ENCODE data around the gene SMCO2.

The SMCO2 gene

DNA sequence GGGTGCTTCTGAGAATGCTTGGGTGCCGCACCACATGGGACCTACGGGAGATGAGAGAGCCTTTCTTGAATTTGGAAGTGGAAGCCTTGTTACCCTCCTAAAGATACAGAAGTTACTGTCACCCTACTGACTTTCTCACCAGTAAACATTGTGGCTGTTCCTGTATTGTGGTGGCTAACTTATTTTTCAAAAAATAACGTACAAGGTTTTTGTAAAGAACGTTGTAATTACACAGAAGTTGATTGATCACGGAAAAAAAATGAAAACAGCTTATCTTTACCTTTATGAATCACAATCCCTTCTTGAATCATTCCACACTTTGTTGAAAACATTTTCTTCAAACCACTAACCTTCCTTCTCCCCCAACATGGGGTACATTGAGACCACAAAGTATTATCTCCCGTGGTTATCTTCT, 55.5 kb downstream of the SMCO2 start:
- TF ChIP-seq EZH2phosphoT487 (conservative IDR thresholded peaks at IDR 0.05; ENCODE audit: low read length) = no peak
- no peak for TF ChIP-seq CTCF (IDR thresholded peaks at IDR 0.05; ENCODE audit: insufficient read depth, low read length, poor library complexity, severe bottlenecking)
- H3K9me2 ChIP-seq (replicated peaks; ENCODE audit: insufficient read depth, low read length) = no peaks in the 10 kb centered on the region
- H3K79me2 ChIP-seq (ENCODE audit: insufficient read depth, low read length) = no peaks in the 10 kb centered on the region
- H3K27me3 ChIP-seq (ENCODE audit: low read length) = no peaks in the 10 kb centered on the region
- H3K9me3 ChIP-seq (ENCODE audit: insufficient read depth, low read length) = no peaks in the 10 kb centered on the region
- no peaks in the 10 kb centered on the region for H4K20me1 ChIP-seq (ENCODE audit: low read depth, low read length)
- no peaks in the 10 kb centered on the region for H3F3A ChIP-seq (ENCODE audit: insufficient read depth)
- H3K4me2 ChIP-seq (ENCODE audit: low read depth, low read length, poor library complexity, severe bottlenecking) = no peak overlapping the region
- H3K9ac ChIP-seq (ENCODE audit: low read length) = no peak overlapping the region
- H2AFZ ChIP-seq (ENCODE audit: low read depth, low read length, severe bottlenecking) = no peak overlapping the region
- H3K36me3 ChIP-seq (ENCODE audit: low read length) = no peaks in the 10 kb centered on the region
- H3K4me3 ChIP-seq (ENCODE audit: insufficient read depth, low read length, poor library complexity, severe bottlenecking) = no peak overlapping the region
- H3K27ac ChIP-seq (ENCODE audit: low read depth, low read length) = no peak overlapping the region

- H2AFZ ChIP-seq (ENCODE audit: low read depth, low read length, severe bottlenecking) = no peak overlapping the region
- H3K36me3 ChIP-seq (ENCODE audit: low read length) = no peaks in the 10 kb centered on the region
- H4K20me1 ChIP-seq (ENCODE audit: low read depth, low read length) = no peaks in the 10 kb centered on the region
- no peaks in the 10 kb centered on the region for H3F3A ChIP-seq (ENCODE audit: insufficient read depth)
- no peaks in the 10 kb centered on the region for H3K79me2 ChIP-seq (ENCODE audit: insufficient read depth, low read length)
- no peaks in the 10 kb centered on the region for H3K9me3 ChIP-seq (ENCODE audit: insufficient read depth, low read length)
- no peak overlapping the region for H3K27ac ChIP-seq (ENCODE audit: low read depth, low read length)
- H3K4me3 ChIP-seq (ENCODE audit: insufficient read depth, low read length, poor library complexity, severe bottlenecking) = no peak overlapping the region
- TF ChIP-seq EZH2phosphoT487 (conservative IDR thresholded peaks at IDR 0.05; ENCODE audit: low read length) (no peak), CTCF (IDR thresholded peaks at IDR 0.05; ENCODE audit: insufficient read depth, low read length, poor library complexity, severe bottlenecking) (no peak)
- H3K4me2 ChIP-seq (ENCODE audit: low read depth, low read length, poor library complexity, severe bottlenecking) = no peak overlapping the region
- H3K9ac ChIP-seq (ENCODE audit: low read length) = no peak overlapping the region
- no peaks in the 10 kb centered on the region for H3K9me2 ChIP-seq (replicated peaks; ENCODE audit: insufficient read depth, low read length)
- no peaks in the 10 kb centered on the region for H3K27me3 ChIP-seq (ENCODE audit: low read length)
Observed at GRCh38 chr12:27504507-27504906, 58.0 kb downstream of the SMCO2 start.

- Histone ChIP-seq H3K4me2 (ENCODE audit: low read depth, low read length, poor library complexity, severe bottlenecking) (no peak overlapping the region), H3K9me3 (ENCODE audit: insufficient read depth, low read length) (no peaks in the 10 kb centered on the region), H3K27me3 (ENCODE audit: low read length) (no peaks in the 10 kb centered on the region), H3K9ac (ENCODE audit: low read length) (no peak overlapping the region), H3F3A (ENCODE audit: insufficient read depth) (no peaks in the 10 kb centered on the region), H3K4me3 (ENCODE audit: insufficient read depth, low read length, poor library complexity, severe bottlenecking) (no peak overlapping the region), H2AFZ (ENCODE audit: low read depth, low read length, severe bottlenecking) (no peak overlapping the region), H3K27ac (ENCODE audit: low read depth, low read length) (no peak overlapping the region), H4K20me1 (ENCODE audit: low read depth, low read length) (no peaks in the 10 kb centered on the region), H3K79me2 (ENCODE audit: insufficient read depth, low read length) (no peaks in the 10 kb centered on the region), H3K9me2 (replicated peaks; ENCODE audit: insufficient read depth, low read length) (no peaks in the 10 kb centered on the region), H3K36me3 (ENCODE audit: low read length) (no peaks in the 10 kb centered on the region)
- TF ChIP-seq EZH2phosphoT487 (conservative IDR thresholded peaks at IDR 0.05; ENCODE audit: low read length) = no peak
- TF ChIP-seq CTCF (IDR thresholded peaks at IDR 0.05; ENCODE audit: insufficient read depth, low read length, poor library complexity, severe bottlenecking) = no peak
Observed at GRCh38 chr12:27505109-27505508, 58.6 kb downstream of the SMCO2 start.
